ENCODE data around the gene SAMD4B.

DNA sequence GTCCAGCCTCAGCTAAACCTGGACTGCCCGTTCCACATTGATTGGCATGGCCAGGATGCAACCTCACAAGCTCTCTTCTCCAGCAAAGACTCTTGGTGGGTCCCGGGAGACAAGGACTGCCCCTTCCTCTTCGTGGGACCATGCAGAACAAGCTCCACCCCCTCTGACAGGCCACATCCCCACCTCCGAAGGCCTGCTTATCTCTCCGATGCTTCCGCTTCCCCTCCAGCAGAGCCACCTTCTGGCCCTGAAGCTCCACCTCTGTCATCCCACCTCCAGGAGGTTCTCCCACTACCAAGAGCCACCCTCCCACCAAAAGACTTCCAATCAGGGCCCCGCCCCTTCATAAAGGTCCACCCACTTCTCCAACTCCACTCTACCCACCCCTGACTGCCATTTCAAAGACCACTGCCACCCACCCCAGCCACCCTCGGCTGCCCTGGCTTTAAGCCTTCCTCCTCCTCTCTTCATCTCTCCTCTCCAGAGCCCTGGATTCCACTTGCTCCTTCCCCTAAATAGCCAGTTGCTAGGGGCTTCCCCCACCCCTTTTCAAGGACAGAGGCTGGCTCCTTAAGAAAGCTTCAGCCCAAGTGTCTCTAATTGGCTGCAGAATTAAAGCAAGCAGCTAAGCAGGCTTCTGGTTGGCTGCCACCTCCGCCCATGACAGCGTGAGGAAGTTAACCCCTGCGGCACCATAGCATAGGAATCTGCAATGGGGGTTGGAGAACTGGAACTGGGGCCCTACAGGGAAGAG, 31.5 kb upstream of the SAMD4B start:
- TF ChIP-seq, protein P1, sequence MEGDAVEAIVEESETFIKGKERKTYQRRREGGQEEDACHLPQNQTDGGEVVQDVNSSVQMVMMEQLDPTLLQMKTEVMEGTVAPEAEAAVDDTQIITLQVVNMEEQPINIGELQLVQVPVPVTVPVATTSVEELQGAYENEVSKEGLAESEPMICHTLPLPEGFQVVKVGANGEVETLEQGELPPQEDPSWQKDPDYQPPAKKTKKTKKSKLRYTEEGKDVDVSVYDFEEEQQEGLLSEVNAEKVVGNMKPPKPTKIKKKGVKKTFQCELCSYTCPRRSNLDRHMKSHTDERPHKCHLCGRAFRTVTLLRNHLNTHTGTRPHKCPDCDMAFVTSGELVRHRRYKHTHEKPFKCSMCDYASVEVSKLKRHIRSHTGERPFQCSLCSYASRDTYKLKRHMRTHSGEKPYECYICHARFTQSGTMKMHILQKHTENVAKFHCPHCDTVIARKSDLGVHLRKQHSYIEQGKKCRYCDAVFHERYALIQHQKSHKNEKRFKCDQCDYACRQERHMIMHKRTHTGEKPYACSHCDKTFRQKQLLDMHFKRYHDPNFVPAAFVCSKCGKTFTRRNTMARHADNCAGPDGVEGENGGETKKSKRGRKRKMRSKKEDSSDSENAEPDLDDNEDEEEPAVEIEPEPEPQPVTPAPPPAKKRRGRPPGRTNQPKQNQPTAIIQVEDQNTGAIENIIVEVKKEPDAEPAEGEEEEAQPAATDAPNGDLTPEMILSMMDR (IDR thresholded peaks at IDR 0.05), result no peak
- TF ChIP-seq POLR2A (IDR thresholded peaks at IDR 0.05), result no peak
